GM23248 (cell line): Measurements from ENCODE around the gene RPS29.

ENCODE experiments used
- EZH2 ChIP-seq: fragments of 200-600 bp; sonication (generic); IDR thresholded peaks from 2 replicates; pipeline ENCODE4 v1.6.1; 2018; ENCODE audit warnings: antibody characterized with exemption, mild to moderate bottlenecking; ENCODE audit not compliant: insufficient read depth, poor library complexity, severe bottlenecking
- EZH2phosphoT487 ChIP-seq: fragments of 200-600 bp; sonication (generic); IDR thresholded peaks from 2 replicates; pipeline ENCODE4 v1.6.1; 2018; ENCODE audit warnings: antibody characterized with exemption, moderate library complexity, mild to moderate bottlenecking, low read depth; ENCODE audit not compliant: insufficient read depth

- TF ChIP-seq EZH2 (no peak), EZH2phosphoT487 (no peak)
Measured at GRCh38 chr14:49551569-49551968, 34.6 kb downstream of the RPS29 start.
